IMR-90 (cell line): ENCODE results near the gene PALM2AKAP2. TPM values are rescaled to one million over a fixed set of nuclear protein-coding genes. Genes with fewer than 3 reads are reported as not detected.

ENCODE experiments used
- ATAC-seq: fragments of 200-7000 bp; cut with Tn5 transposase; 2 replicates; pipeline ENCODE4 v1.9.1; 2020; ENCODE audit warnings: low read depth, mild to moderate bottlenecking, moderate library complexity
- BruUV-seq: library from RNA; stranded (reverse); fragments of 400-500 nt; replicated peaks from 2 replicates; lab custom pipeline; 2021; lab: Mats Ljungman, UMichigan
- CTCF ChIA-PET: fragments of 300-600 bp; formaldehyde crosslinking; extraction: SDS; loops from one replicate; lab custom pipeline; 2021; ENCODE audit warnings: antibody characterized with exemption; lab: Yijun Ruan, JAX
- POLR2A ChIA-PET: fragments of 300-600 bp; sonication (Branson Sonifier 250); formaldehyde crosslinking; loops from one replicate; lab custom pipeline; 2022; ENCODE audit warnings: antibody characterized with exemption; ENCODE audit not compliant: unreplicated experiment; lab: Charles Lee
- DNase-seq: peaks from one replicate; pipeline ENCODE4 v3.0.0; 2013
- H2AFZ ChIP-seq: replicated peaks from 2 replicates; pipeline ENCODE3; 2013; ENCODE audit warnings: low read length, mild to moderate bottlenecking; ENCODE audit not compliant: poor library complexity
- H2AK5ac ChIP-seq: 2 replicates; pipeline ENCODE4 v1.6.1; 2013; ENCODE audit warnings: low read depth, low read length, inconsistent platforms
- H2AK9ac ChIP-seq: replicated peaks from 2 replicates; pipeline ENCODE3; 2013; ENCODE audit warnings: mild to moderate bottlenecking, low read depth, low read length, moderate library complexity; ENCODE audit not compliant: poor library complexity
- H2BK120ac ChIP-seq: 2 replicates; pipeline ENCODE4 v1.6.1; 2013; ENCODE audit warnings: low read depth, low read length, inconsistent platforms
- H2BK15ac ChIP-seq: 3 replicates; pipeline ENCODE4 v1.6.1; 2013; ENCODE audit warnings: low read depth, low read length, inconsistent platforms
- H2BK20ac ChIP-seq: 2 replicates; pipeline ENCODE4 v1.6.1; 2013; ENCODE audit warnings: low read depth, mild to moderate bottlenecking, inconsistent platforms, low read length, moderate library complexity
- H2BK5ac ChIP-seq: 2 replicates; pipeline ENCODE4 v1.6.1; 2013; ENCODE audit warnings: mild to moderate bottlenecking, low read depth, low read length, inconsistent platforms; ENCODE audit not compliant: poor library complexity, severe bottlenecking
- H3K14ac ChIP-seq: replicated peaks from 2 replicates; pipeline ENCODE4 v1.6.1; 2013; ENCODE audit warnings: low read depth, low read length, inconsistent platforms
- H3K18ac ChIP-seq: 2 replicates; pipeline ENCODE4 v1.6.1; 2013; ENCODE audit warnings: low read depth, low read length, control low read depth
- H3K23ac ChIP-seq: 2 replicates; pipeline ENCODE4 v1.6.1; 2013; ENCODE audit warnings: low read depth, low read length, inconsistent platforms
- H3K27ac ChIP-seq: 2 replicates; pipeline ENCODE4 v1.5.1; 2013; ENCODE audit warnings: mild to moderate bottlenecking, control low read depth, low read length; ENCODE audit not compliant: insufficient read depth
- H3K27me3 ChIP-seq: 2 replicates; pipeline ENCODE4 v1.6.1; 2013; ENCODE audit warnings: low read length; ENCODE audit not compliant: control insufficient read depth, insufficient read depth
- H3K36me3 ChIP-seq: 2 replicates; pipeline ENCODE4 v1.6.1; 2013; ENCODE audit warnings: low read length, mixed read lengths; ENCODE audit not compliant: control insufficient read depth, insufficient read depth
- H3K4ac ChIP-seq: 2 replicates; pipeline ENCODE4 v1.6.1; 2013; ENCODE audit warnings: low read depth, low read length, inconsistent platforms
- H3K4me1 ChIP-seq: 2 replicates; pipeline ENCODE4 v1.6.1; 2013; ENCODE audit warnings: low read length, mixed read lengths; ENCODE audit not compliant: control insufficient read depth, insufficient read depth
- H3K4me2 ChIP-seq: 2 replicates; pipeline ENCODE4 v1.6.1; 2013; ENCODE audit warnings: low read depth, mild to moderate bottlenecking, control low read depth, low read length, moderate library complexity
- H3K4me3 ChIP-seq: 2 replicates; pipeline ENCODE4 v1.5.1; 2013; ENCODE audit warnings: low read depth, mild to moderate bottlenecking, control low read depth, low read length, moderate library complexity; ENCODE audit not compliant: insufficient read depth
- H3K56ac ChIP-seq: 2 replicates; pipeline ENCODE4 v1.6.1; 2013; ENCODE audit warnings: low read length, inconsistent platforms; ENCODE audit not compliant: insufficient read depth; ENCODE audit errors: extremely low read depth
- H3K79me1 ChIP-seq, 2 experiments: 2 replicates each; pipeline ENCODE4 v1.6.1; 2013; ENCODE audit warnings: low read length in 2 of 2, inconsistent platforms in 1 of 2, low read depth in 1 of 2
- H3K9ac ChIP-seq: 2 replicates; pipeline ENCODE4 v1.6.1; 2013; ENCODE audit warnings: low read depth, low read length, control low read depth
- H3K9me1 ChIP-seq: 2 replicates; pipeline ENCODE4 v1.6.1; 2013; ENCODE audit warnings: low read length, inconsistent platforms; ENCODE audit not compliant: insufficient read depth
- H3K9me3 ChIP-seq: 2 replicates; pipeline ENCODE4 v1.6.1; 2013; ENCODE audit warnings: low read length; ENCODE audit not compliant: control insufficient read depth, insufficient read depth
- H4K20me1 ChIP-seq: 2 replicates; pipeline ENCODE4 v1.6.1; 2013; ENCODE audit warnings: low read length, inconsistent platforms; ENCODE audit not compliant: insufficient read depth
- H4K5ac ChIP-seq: 2 replicates; pipeline ENCODE4 v1.6.1; 2013; ENCODE audit warnings: mild to moderate bottlenecking, low read depth, low read length, control low read depth
- H4K8ac ChIP-seq, 2 experiments: 2 replicates each; pipeline ENCODE4 v1.6.1; 2013; ENCODE audit warnings: low read depth in 2 of 2, low read length in 2 of 2, control low read depth in 1 of 2, inconsistent platforms in 1 of 2
- H4K91ac ChIP-seq: 2 replicates; pipeline ENCODE4 v1.6.1; 2013; ENCODE audit warnings: low read depth, low read length, inconsistent platforms; ENCODE audit not compliant: insufficient read depth
- BHLHE40 ChIP-seq: fragments of 150-350 bp; IDR thresholded peaks from 2 replicates; pipeline ENCODE4 v1.6.1; 2016; ENCODE audit warnings: mild to moderate bottlenecking, low read depth, low read length
- CEBPB ChIP-seq: IDR thresholded peaks from 2 replicates; pipeline ENCODE4 v1.6.1; 2012; ENCODE audit warnings: low read depth, low read length, improper control_type of control experiment
- CHD1 ChIP-seq: IDR thresholded peaks from 2 replicates; pipeline ENCODE4 v1.6.1; 2012; ENCODE audit warnings: low read depth, low read length, improper control_type of control experiment
- CTCF ChIP-seq: conservative IDR thresholded peaks from 2 replicates; pipeline ENCODE4 v1.5.1; 2012; ENCODE audit warnings: mild to moderate bottlenecking, low read depth, low read length, improper control_type of control experiment
- NFE2L2 ChIP-seq: fragments of 150-350 bp; IDR thresholded peaks from 2 replicates; pipeline ENCODE4 v1.6.1; 2016; ENCODE audit warnings: low read depth, mild to moderate bottlenecking, low read length
- POLR2A ChIP-seq: IDR thresholded peaks from 2 replicates; pipeline ENCODE4 v1.6.1; 2012; ENCODE audit warnings: mild to moderate bottlenecking, low read depth, low read length
- RAD21 ChIP-seq: IDR thresholded peaks from 2 replicates; pipeline ENCODE4 v1.6.1; 2012; ENCODE audit warnings: low read length, improper control_type of control experiment
- RCOR1 ChIP-seq: IDR thresholded peaks from 2 replicates; pipeline ENCODE4 v1.6.1; 2012; ENCODE audit warnings: mild to moderate bottlenecking, low read length, improper control_type of control experiment; ENCODE audit not compliant: insufficient replicate concordance
- RFX5 ChIP-seq: IDR thresholded peaks from 2 replicates; pipeline ENCODE4 v1.8.0; 2012; ENCODE audit warnings: low read depth, mild to moderate bottlenecking, low read length, moderate library complexity
- SMC3 ChIP-seq: fragments of 150-350 bp; IDR thresholded peaks from 2 replicates; pipeline ENCODE4 v1.6.1; 2016; ENCODE audit warnings: low read depth, mild to moderate bottlenecking, antibody characterized with exemption, low read length, moderate library complexity
- WGBS, 2 experiments: methylation state at CpG; one replicate each; pipeline versions ENCODE4 v1.1.5 to v1.1.7; 2013; ENCODE audit warnings: missing lambda C conversion rate in 2 of 2; ENCODE audit not compliant: insufficient read length in 1 of 2; ENCODE audit errors: extremely low coverage in 2 of 2; 5-methylcytosine and 5-hydroxymethylcytosine counted together
- dilution Hi-C: fragments of 300-500 bp; cut with HindIII; formaldehyde crosslinking; loops from one replicate; pipeline ENCODE4 v1.14.3; 2018; ENCODE audit warnings: low sequenced_read_pairs; ENCODE audit not compliant: unreplicated experiment
- in situ Hi-C: fragments of 300-500 bp; cut with MboI; formaldehyde crosslinking; loops from 3 replicates; pipeline ENCODE4 v1.14.3; 2019; ENCODE audit warnings: low sequenced_read_pairs, inconsistent platforms, mixed read lengths
- intact Hi-C: fragments of 100-400 bp; cut with micrococcal nuclease; formaldehyde crosslinking; loops from 2 replicates; pipeline ENCODE4 v1.10.0; 2022
- polyA plus RNA-seq, 3 experiments: library from polyadenylated mRNA; depleted of rRNA; stranded (reverse); fragments of >200 nt; gene quantifications; 2 replicates each; pipeline ENCODE4 v1.2.3, GENCODE V29; 2012; ENCODE audit warnings: low replicate concordance in 1 of 3
- total RNA-seq: library from RNA; depleted of rRNA; stranded (reverse); fragments of >200 nt; gene quantifications from 2 replicates; pipeline ENCODE4 v1.2.3, GENCODE V29; 2012

Gene PALM2AKAP2
- total and polyA plus RNA-seq, 2 of the 4 experiments (the other 2 are of a cell fraction): 3.2 to 14.2 TPM

- TF ChIP-seq RFX5 (no peak), CEBPB (no peak), BHLHE40 (no peak), NFE2L2 (no peak), RAD21 (no peak), CTCF (no peak), POLR2A (no peak), CHD1 (no peak), SMC3 (no peak), RCOR1 (no peak)
- Histone ChIP-seq H2BK20ac (no peak overlapping the region), H3K4me3 (no peak overlapping the region), H3K14ac (no peak overlapping the region), H3K4ac (peak overlapping the region; percentile 15; the same call in 1 of the 2 replicates), H3K4me2 (no peak overlapping the region), H2AK5ac (peak overlapping the region; percentile 25; the same call in 1 of the 2 replicates), H3K9me1 (peaks cover 26% of the 10 kb centered on the region), H2BK120ac (no peak overlapping the region), H3K27ac (no peak overlapping the region), H3K27me3 (no peaks in the 10 kb centered on the region), H4K8ac (no peak overlapping the region), H3K18ac (no peak overlapping the region), H3K23ac (peak overlapping the region; percentile 10; the same call in 1 of the 2 replicates), H2AFZ (no peak overlapping the region), H3K56ac (no peak overlapping the region), H4K5ac (0 out of 2 replicates have a peak overlapping the region, but pooled peaks have one; percentile 15), H2AK9ac (no peak overlapping the region), H4K91ac (no peak overlapping the region), H2BK5ac (no peak overlapping the region), H3K79me1 (peaks cover 30 to 77% of the 10 kb centered on the region in 2 experiments; a peak in 3 of 4 replicates), H3K36me3 (no peaks in the 10 kb centered on the region), H3K9me3 (no peaks in the 10 kb centered on the region), H3K4me1 (peaks cover 19% of the 10 kb centered on the region), H4K20me1 (peaks cover 10% of the 10 kb centered on the region; the same call in 1 of the 2 replicates), H3K9ac (no peak overlapping the region), H2BK15ac (no peak overlapping the region; the same call in 2 of the 3 replicates)
- DNase-seq (no peak), ATAC-seq (no peak)
- dilution Hi-C loops: no loop called here
- intact Hi-C loops: no loop called here
- WGBS, 2 experiments: no CpG with 5 or more reads among the region's 5 CpGs
- ChIA-PET POLR2A (no interaction called here), CTCF (no interaction called here)
- no TSS peak for BruUV-seq
- in situ Hi-C loops: no loop called here
Observed at GRCh38 chr9:109789556-109789955, 9.6 kb downstream of the PALM2AKAP2 start.
